ENCODE measurements around the gene C19orf53. TPM values are rescaled to one million over a fixed set of nuclear protein-coding genes. Genes with fewer than 3 reads are reported as not detected.

C19orf53 gene
- total RNA-seq, 1 donor from 2014 or later: 68.0 TPM

- intact Hi-C loops (cut with DNase I): no loop called here
- TF ChIP-seq, protein P1, sequence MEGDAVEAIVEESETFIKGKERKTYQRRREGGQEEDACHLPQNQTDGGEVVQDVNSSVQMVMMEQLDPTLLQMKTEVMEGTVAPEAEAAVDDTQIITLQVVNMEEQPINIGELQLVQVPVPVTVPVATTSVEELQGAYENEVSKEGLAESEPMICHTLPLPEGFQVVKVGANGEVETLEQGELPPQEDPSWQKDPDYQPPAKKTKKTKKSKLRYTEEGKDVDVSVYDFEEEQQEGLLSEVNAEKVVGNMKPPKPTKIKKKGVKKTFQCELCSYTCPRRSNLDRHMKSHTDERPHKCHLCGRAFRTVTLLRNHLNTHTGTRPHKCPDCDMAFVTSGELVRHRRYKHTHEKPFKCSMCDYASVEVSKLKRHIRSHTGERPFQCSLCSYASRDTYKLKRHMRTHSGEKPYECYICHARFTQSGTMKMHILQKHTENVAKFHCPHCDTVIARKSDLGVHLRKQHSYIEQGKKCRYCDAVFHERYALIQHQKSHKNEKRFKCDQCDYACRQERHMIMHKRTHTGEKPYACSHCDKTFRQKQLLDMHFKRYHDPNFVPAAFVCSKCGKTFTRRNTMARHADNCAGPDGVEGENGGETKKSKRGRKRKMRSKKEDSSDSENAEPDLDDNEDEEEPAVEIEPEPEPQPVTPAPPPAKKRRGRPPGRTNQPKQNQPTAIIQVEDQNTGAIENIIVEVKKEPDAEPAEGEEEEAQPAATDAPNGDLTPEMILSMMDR (IDR thresholded peaks at IDR 0.05): no peak
- H3K27ac ChIP-seq: peak within 1 kb of the TSS; percentile 94
- peak within 1 kb of the TSS; percentile 79 for H3K4me3 ChIP-seq
- ATAC-seq (peak; percentile 97 to 98), DNase-seq (peak; percentile 100)
- H3K36me3 ChIP-seq: no peaks in the 10 kb centered on the region
- peaks cover 34% of the 10 kb centered on the region for H3K4me1 ChIP-seq
- no peaks in the 10 kb centered on the region for H3K27me3 ChIP-seq (ENCODE audit: low read depth)
- H3K9me3 ChIP-seq: no peaks in the 10 kb centered on the region
These were observed 20.7 kb downstream of the C19orf53 start, which contains the start of gene ZSWIM4 for GRCh38 chr19:13794757-13795589. ZSWIM4 (plus strand) TSS chr19:13795443; CDS start chr19:13795649, 206 bp downstream.

DNA sequence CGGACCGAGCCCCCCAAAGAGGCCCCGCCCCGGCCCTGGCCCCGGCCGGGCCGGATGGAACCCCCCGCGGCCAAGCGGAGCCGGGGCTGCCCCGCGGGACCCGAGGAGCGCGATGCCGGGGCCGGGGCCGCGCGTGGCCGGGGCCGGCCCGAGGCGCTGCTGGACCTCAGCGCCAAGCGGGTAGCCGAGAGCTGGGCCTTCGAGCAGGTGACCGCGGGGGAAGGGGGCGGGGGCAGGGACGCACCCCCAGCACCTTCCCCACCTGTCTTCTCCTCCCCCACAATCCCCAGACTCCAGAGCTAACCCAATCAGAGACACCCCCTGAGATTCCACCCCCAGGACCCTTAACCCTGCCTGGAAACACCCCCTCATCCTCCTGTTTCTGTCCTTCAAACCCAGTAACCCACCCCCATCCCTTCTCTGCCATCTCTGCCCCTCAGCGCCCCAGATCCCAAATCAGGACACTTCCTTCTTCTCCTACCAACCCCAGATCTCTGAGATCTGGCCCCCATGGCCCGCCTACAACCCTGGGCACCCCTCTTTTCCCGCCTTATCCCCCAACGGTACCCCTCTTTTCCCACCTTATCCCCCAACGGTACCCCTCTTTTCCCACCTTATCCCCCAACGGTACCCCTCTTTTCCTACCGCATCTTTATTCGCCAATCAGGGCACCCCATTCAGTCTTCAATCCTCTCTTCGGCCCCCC lies 21.5 kb downstream of the C19orf53 start:
- peaks cover 32% of the 10 kb centered on the region for H3K4me1 ChIP-seq
- H3K36me3 ChIP-seq: no peaks in the 10 kb centered on the region
- TF ChIP-seq, protein P1 (IDR thresholded peaks at IDR 0.05): no peak
- H3K4me3 ChIP-seq: peak overlapping the region; percentile 79
- no peaks in the 10 kb centered on the region for H3K27me3 ChIP-seq (ENCODE audit: low read depth)
- DNase-seq (no peak), ATAC-seq (peak; percentile 4 to 5)
- H3K27ac ChIP-seq: peak overlapping the region; percentile 94
- intact Hi-C loops (cut with DNase I): no loop called here
- H3K9me3 ChIP-seq: no peaks in the 10 kb centered on the region

DNA sequence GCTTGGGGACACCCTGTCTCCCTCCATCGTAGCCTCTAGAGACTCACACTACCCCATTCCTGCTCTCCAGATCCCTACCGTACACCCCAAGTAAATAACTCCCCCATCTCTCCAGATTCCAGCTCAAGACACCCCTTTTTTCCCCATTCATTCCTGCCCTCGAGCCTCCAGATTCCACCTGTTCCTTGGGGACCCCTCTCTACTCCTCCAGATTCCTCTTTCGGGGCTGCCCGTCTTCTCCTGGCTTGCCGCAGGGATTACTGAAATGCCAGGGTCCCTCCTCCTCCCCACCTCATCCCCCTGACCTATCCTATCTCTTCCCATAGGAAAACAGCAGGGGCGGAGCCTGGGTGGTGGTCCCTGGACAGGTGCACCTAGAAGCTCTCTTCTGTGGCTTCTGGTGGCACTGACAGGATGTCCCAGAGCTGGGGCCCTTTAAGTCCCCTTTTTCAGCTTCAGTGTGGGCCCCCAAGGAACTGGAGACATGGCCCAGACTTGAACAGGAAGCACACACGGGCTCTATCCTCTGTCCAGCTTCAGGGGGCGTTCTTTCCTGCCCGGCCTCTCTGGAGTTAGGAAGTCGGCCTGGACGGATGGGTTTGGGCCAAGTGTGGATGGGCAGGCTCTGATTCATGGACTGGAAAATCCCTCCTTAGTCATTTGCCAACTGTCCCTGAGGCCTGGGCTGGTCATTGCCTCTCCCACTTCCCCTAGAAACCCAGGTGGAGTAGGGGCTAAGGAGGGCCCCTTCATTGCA lies 22.2 kb downstream of the C19orf53 start:
- TF ChIP-seq, protein P1 (IDR thresholded peaks at IDR 0.05): peak; percentile 29
- Histone ChIP-seq H3K9me3 (no peaks in the 10 kb centered on the region), H3K36me3 (no peaks in the 10 kb centered on the region), H3K4me1 (peaks cover 32% of the 10 kb centered on the region), H3K27me3 (ENCODE audit: low read depth) (no peaks in the 10 kb centered on the region), H3K27ac (peak overlapping the region; percentile 94), H3K4me3 (peak overlapping the region; percentile 79)
- intact Hi-C loops (cut with DNase I): no loop called here
- peak; percentile 64 for DNase-seq
- peak; percentile 4 to 44 for ATAC-seq

GRCh38 chr19:13797058-13797440 lies 22.8 kb downstream of the C19orf53 start:
- Histone ChIP-seq H3K27me3 (ENCODE audit: low read depth) (no peaks in the 10 kb centered on the region), H3K27ac (peak overlapping the region; percentile 94), H3K36me3 (no peaks in the 10 kb centered on the region), H3K4me1 (peaks cover 32% of the 10 kb centered on the region), H3K4me3 (peak overlapping the region; percentile 79), H3K9me3 (no peaks in the 10 kb centered on the region)
- intact Hi-C loops (cut with DNase I): no loop called here
- TF ChIP-seq, protein P1 (IDR thresholded peaks at IDR 0.05): no peak
- ATAC-seq: no peak
- no peak for DNase-seq

DNA sequence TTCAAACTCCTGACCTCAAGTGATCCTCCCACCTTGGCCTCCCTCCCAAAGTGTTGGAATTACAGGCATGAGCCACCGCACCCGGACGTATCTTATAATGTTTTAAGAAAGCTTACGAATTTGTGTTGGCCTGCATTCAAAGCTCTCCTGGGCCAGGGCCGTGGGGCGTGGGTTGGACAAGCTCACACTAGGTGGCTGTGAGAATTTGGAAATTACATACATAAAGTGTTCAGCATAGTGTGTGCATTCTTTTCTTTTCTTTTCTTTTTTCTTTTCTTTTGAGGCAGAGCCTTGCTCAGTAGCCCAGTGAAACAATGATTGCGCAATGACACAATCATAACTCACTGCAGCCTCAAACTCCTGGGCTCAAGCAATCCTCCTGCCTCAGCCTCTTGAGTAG lies 23.6 kb downstream of the C19orf53 start:
- TF ChIP-seq, protein P1 (IDR thresholded peaks at IDR 0.05): no peak
- DNase-seq (peak; percentile 62), ATAC-seq (peak in 1 of 2 donors; percentile 15)
- no peak overlapping the region for H3K4me3 ChIP-seq
- H3K4me1 ChIP-seq: peaks cover 32% of the 10 kb centered on the region
- intact Hi-C loops (cut with DNase I): no loop called here
- H3K36me3 ChIP-seq: no peaks in the 10 kb centered on the region
- H3K27me3 ChIP-seq (ENCODE audit: low read depth): no peaks in the 10 kb centered on the region
- H3K9me3 ChIP-seq: no peaks in the 10 kb centered on the region
- H3K27ac ChIP-seq: no peak overlapping the region
